NCI-H69 (cell line): Measurements from ENCODE around the gene SOAT1.
"Not testable (repeated sequence)": the region's sequence is repeated elsewhere in the genome, so short reads cannot be mapped to it uniquely, and the experiment has no call there.

ENCODE experiments used
- DNase-seq: peaks from one replicate; lab custom pipeline; 2025; lab: John Stamatoyannopoulos, UW

Gene SOAT1

DNA sequence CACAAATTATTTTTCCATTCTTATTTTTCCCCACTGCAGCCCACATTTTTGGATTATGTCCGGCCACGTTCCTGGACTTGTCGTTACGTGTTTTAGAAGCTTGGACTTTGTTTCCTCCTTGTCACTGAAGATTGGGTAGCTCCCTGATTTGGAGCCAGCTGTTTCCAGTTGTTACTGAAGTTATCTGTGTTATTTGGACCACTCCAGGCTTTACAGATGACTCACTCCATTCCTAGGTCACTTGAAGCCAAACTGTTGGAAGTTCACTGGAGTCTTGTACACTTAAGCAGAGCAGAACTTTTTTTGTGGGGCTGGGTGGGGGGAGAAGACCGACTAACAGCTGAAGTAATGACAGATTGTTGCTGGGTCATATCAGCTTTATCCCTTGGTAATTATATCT lies 59.9 kb downstream of the SOAT1 start:
- DNase-seq: no peak

DNA sequence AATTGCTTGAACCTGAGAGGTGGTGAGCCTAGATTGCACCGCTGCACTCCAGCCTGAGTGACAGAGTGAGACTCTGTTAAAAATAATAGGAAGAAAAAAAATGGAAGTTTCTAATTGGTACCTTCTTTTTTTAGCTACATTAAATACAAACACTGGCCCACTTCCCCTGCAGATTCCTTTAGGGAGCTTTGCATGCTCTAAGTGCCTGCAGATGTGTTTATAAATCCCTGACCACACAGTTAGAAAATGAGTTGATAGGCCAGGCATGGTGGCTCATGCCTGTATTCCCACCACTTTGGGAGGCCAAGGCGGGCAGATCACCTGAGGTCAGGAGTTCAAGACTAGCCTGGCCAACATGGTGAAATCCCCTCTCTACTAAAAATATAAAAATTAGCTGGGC lies 68.0 kb downstream of the SOAT1 start:
- not testable (repeated sequence) for DNase-seq

DNA sequence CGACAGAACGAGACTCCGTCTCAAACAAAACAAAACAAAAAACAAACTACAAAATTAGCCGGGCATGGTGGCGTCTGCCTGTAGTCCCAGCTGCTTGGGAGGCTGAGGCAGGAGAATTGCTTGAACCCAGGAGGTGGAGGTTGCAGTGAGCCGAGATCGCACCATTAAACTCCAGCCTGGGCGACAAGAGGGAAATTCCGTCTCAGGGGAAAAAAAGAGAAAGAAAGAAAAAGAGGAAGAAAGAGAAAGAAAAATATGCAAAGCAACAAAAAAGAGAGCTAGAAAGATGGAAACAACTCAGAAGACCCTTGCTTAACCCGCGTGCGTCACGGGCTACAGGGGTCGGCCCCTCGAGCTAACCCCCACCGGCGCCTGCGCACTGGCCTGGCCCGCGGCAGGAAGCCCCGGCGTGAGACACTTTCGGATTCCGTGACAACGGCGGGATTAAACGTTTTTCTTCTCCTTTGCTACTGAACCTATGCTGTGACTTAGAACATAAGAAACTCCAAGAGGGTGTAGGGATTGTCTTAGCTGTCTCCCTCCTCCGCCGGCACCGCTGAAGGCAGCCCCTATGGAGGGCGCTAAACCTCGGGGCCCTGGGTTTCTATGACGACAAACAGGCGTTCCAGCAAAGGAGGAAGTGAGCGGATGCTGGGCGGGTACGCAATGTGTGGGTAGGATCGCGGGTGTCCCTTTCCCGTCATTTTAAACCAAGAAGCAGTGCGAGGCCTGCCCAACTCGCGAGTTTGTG lies 71.9 kb downstream of the SOAT1 start, which contains the start of gene AXDND1:
AXDND1 (plus strand) TSS at position 630 of the 751 bp plus-strand sequence. CDS start 539 bp downstream, outside the sequence.
- peak; percentile 93 for DNase-seq

DNA sequence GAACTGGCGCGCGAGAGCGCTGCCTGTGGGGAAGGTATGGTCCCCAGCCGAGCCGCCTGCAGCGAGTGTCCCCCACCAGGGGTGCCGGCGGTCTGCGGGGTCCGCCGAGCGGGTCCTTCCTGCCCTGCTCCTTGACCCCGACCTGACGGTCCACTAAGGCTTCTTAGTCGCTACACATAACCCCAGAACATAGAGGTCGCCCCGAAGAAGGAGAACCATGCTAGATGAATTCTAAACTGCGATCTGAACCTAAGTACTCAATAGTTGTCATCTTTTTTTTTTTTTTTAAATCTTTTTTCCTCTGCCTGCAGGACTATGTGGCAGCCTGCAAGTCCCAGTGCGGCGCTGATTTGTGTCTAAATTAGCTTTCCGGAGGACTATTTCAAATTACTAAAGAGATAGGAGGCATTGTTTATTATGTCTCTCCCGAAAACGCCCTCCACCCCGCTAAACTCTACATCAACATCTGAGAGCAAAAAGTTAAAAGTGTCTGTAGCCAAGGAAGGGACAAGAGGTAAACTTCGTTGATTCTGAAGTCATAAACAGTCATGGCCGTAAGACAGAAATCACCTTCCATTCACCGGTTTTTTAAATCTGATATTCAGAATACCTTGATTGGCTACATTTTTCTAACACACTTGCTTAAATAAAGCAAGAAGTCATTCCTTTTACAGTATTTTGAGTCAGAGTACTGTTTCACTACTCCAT lies 72.7 kb downstream of the SOAT1 start:
- peak; percentile 32 for DNase-seq

DNA sequence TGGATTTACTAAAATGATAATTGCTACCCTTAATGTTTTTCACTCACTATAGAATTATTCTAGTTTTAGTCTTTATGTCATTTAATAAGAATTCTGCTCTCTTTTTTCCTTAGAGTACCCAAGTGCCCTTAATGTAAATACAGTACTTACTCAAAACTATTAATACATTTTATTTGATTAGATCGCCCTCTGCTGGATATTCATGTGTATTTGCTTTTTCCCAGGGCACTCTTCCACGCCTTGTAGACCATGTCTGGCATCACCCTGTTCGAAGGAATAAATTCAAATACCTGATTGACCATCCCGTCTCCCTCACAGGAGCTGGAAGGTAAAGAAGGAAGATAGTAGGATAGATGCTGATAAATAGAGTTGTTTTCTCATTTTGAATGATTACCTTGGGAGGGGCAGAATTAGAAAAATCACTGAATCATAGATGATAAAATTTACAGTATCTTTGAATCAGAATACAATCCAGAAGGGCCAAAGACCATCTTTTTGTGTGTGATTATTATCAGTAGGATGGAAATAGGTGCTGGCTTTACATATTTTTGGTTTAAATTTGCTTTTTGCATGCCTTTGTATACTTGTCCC lies 76.2 kb downstream of the SOAT1 start:
- peak; percentile 76 for DNase-seq

DNA sequence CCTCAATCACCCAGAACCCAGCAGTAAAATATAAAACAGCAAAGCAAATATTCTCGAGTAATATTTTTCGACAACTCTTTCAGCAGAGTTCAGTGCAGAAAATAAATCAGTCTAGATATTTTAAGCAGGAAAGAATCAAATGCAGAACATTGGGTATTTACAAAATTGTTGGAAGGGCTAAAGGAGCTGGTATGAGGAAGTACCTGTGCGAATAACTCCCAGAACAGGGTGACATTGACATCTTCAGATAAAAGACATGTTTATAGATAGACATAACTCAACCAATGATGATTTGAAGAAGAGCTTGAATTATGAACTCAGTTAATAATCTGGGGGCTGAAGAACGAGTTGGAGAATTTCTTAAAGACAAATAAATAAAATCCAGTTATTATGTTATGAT lies 78.6 kb downstream of the SOAT1 start:
- DNase-seq: no peak

DNA sequence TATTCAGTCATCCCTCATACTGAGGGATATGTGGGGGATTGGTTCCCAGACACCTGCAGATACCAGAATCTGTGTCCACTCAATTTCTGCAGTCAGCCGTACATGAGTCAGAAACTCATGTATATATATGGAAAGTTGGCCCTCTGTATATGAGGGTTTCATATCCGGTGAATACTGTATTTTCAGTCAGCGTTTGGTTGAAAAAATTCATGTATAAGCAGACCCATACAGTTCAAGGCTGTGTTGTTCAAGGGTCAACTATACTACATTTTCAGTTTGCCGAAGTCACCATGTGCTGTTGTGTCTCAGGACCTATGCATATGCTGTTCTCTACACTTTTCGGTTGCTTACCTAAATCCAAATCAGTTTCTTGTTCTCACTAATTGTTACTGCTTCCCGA lies 82.6 kb downstream of the SOAT1 start:
- DNase-seq: no peak

DNA sequence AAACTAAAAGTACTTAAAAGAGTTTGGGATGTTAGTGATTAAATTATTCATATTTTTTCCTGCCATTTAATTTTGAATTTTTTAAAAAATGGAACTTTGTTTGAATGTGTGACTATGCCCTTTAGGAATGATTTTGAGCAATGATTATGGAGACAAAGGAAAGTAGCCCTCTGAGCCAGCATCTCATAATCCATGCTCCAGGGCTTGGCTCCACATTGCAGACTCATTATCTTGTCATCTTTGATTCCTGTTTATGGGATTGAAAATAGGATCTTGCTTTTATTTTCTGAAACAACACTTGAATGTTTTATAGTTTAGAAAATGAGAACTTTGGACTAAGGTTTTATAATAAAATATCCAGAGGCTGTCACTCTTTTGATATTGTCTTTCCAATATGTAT lies 86.7 kb downstream of the SOAT1 start:
- DNase-seq: no peak

DNA sequence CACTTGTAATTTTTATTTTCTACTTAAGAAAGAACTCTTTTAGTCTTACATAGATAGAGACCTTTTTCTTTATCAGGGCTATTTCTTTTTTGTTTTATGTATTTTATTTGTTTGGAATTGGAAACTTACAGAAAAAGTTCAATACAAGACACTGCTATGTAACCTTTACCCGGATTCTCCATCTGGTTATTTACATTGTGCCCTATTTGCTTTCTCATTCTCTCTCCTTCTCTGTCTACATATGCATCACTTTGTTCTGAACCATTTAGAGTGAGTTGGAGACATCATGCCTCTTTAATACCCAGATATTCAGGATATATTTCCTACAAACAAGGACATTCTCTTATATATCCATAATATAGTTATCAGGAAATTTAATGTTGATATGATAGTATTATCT lies 90.4 kb downstream of the SOAT1 start:
- no peak for DNase-seq

DNA sequence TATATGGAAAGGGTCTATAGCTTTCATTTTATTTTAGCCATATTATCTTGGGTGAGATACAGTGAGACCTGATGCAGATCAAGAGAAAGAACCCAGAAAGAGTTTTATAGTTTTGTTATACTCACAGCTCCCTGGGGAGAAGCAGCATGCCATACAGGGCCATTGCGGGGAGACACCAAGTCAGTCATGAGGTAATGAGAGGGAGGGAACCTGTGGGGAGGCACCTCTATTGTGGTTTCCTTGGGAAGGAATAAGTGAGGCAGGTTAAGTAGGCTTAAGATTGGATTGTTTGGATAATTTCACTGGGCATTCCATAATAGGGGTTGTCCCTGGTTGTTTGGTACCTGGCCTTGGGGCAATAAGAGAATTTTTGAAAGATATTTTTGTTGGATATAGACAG lies 91.9 kb downstream of the SOAT1 start:
- no peak for DNase-seq

DNA sequence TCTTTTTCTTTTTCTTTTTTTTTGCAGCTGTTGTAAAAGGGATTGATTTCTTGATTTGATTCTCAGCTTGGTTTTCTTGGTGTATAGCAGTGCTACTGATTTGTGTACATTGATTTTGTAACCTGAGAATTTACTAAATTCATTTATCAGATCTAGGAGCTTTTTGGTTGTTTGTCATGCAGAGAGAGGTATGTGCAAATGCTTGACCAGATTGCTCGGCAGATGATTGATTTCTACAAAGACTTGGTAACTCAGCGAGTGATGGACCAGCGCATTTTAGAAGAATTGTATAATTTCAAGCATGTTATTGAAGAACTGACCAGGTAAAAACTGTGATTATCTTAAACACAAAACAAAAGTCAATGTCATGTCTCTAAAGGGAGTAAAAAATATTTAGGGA lies 100.1 kb downstream of the SOAT1 start:
- no peak for DNase-seq

DNA sequence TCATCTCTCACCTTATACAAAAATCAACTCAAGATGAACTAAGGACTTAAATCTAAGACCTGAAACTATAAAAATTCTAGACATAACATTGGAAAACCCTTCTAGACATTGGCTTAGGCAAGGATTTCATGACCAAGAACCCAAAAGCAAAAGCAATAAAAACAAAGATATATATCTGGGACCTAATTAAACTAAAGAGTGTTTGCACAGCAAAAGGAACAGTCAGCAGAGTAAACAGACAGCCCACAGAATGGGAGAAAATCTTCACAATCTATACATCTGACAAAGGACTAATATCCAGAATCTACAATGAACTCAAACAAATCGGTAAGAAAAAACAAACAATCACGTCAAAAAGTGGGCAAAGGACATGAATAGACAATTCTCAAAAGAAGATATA lies 105.8 kb downstream of the SOAT1 start:
- not testable (repeated sequence) for DNase-seq
